Globus pallidus (tissue), 1 donor: ENCODE data around the gene PIM3.

Source experiments
- DNase-seq: peaks from one replicate; pipeline ENCODE4 v3.0.0-alpha.2; 2015; ENCODE audit warnings: low spot score

Gene PIM3

DNA sequence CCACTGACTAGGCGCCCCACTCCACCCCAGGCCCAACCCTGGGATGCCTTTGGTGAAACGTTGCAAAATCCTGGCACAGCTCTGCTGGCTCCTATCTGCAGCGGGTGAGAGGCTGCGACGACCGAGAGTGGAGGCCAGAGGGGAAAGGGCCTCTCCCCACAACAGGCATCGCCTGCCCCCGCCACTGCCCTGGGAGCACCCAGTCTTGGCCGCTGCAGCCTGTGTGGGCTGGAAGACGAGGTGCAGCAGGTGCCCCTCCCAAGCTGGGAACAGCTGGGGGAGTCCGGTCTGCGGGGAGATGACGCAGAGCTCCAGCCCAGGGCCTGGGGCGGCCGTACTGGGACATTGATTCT is 4.2 kb upstream of the PIM3 start:
- DNase-seq = no peak

GRCh38 chr22:49956914-49957825 is 3.4 kb upstream of the PIM3 start:
- no peak for DNase-seq

DNA sequence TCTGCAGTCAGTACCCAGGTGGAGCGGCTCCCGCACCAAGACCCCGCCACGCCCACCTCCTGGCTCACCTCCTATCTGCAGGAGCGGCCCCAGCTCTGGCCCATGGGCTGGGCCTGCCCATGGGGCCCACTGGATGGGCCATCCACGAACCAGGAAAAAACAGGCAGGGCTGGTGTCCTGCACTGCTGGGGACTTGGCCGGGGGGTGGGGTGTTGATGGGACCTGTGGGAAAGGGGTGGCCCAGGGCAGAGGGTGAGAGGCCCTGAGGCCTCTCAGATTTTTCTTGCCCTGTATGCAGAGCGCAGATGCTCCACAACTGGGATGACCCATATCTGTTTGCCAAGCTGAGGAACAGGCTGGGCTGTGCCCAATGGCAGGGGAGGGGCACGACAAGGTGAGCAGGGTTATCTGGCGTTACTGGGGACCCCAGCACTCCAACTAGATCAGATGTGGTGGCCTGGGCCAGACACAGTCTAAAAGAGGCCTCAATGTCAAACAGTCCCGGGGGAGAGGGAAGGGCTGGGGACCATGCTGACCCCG is 2.7 kb upstream of the PIM3 start:
- no peak for DNase-seq

GRCh38 chr22:49958366-49958921 is 2.1 kb upstream of the PIM3 start:
- DNase-seq = no peak

DNA sequence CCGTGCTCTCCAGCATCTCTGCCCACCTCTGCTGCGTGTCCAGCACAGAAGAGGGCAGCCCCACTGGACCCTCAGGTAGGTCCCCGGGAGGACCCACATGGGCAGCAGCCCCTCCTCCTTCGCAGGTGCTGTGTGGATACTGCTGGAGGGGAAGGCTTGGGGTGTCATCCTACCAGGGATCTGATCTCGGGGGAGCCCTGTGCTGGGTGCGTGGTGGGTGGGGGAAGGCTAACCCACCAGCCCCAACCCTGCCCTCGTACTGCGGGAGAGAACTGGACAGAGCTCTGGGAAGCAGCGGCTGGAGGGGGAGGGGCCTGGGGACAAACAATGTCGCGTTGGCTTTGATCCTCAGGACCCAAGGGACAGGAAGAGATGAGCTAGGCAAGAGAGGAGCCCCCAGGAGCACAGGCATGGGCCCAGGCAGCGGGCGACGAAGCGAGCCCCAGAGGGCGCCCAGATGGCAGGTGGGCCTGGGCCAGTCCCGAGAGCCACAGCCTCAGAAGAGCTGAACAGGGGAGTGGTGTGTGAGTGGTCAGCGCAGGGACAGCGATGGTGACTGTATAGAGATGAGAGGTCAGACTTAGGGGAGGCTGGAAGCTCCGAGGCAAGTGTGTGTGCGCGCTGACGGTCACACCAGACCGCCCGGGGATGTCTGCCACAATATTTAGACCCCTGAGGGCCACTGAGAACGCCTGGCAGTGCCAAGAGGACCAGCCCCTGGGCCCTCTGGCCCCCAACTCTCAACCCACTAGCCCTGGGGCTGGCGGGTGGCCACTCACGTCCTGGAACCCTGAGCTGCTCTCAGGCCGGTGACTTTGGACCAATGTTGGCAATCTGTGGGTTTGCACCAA is 1.4 kb upstream of the PIM3 start:
- no peak for DNase-seq

DNA sequence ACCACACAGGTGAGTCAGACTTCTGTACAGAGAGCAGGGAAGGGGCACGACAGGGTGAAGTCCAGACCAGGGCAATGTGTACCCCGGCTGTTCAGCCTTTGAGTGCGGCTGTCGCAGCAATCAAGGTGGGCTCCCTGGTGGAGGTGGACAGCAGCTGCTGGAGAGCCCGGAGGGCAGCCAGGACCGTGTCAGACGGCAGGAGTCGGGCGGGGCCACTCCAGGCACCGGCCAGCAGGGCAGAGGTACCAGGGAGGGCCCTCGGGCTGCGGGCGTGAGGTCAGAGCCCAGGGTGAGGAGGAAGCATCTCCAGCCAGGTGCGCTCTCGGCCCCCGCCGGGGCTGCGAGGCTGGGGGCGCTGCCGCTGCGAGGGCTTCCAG is 802 bp upstream of the PIM3 start:
- DNase-seq = peak; percentile 38

- DNase-seq = no peak
Measured at GRCh38 chr22:49961005-49961600, 531 bp downstream of the PIM3 start.

DNA sequence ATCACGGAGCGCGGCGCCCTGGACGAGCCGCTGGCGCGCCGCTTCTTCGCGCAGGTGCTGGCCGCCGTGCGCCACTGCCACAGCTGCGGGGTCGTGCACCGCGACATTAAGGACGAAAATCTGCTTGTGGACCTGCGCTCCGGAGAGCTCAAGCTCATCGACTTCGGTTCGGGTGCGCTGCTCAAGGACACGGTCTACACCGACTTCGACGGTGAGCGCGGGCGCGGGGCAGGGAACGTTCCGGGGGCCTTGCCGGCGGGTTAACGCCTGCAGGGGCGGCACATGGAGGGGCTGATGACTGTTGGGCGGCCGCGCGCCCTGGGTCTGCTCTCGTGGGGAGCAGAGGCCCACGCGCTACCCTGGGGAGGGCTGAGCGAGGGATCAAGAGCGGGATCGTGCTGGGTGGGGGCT is 1.0 kb downstream of the PIM3 start:
- DNase-seq = no peak

DNA sequence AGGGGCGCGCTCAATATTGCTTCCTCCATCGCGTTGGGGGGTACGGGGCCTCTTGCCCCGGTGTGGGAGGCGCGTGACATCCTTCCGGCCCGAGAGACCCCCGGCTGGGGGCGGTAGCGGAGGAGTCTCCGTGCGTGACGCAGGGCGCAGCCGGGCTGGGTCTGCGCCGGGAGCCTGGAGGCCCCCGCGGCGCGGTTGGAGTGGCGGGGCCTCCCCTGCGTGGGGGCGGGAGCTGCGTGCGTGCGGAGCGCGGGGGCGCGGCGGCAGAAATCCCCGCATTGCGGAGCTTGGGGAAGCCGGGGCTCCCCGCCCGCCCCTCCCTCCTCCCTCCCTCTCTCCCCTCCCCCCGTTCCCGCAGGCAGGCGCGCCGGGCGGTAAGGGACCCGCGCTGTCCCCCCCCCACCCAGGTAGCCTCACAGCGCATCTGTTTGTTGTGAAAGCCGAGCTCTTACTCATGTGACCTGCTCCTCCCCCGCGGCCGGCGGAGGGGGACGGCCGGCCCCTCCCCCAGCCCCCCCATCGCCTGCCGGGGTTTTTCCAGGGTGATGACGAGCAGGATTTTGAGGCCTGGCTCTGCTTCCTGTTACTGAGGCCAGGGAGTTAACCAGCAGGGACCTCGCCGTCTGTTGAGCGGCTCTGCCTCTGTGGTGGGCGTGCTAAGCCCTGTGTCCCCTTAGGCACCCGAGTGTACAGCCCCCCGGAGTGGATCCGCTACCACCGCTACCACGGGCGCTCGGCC is 1.6 kb downstream of the PIM3 start:
- peak; percentile 79 for DNase-seq

GRCh38 chr22:49962751-49963646 is 2.4 kb downstream of the PIM3 start:
- DNase-seq = no peak

DNA sequence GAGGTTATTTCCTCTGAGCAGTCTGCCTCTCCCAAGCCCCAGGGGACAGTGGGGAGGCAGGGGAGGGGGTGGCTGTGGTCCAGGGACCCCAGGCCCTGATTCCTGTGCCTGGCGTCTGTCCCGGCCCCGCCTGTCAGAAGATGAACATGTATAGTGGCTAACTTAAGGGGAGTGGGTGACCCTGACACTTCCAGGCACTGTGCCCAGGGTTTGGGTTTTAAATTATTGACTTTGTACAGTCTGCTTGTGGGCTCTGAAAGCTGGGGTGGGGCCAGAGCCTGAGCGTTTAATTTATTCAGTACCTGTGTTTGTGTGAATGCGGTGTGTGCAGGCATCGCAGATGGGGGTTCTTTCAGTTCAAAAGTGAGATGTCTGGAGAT is 3.1 kb downstream of the PIM3 start:
- DNase-seq = no peak

DNA sequence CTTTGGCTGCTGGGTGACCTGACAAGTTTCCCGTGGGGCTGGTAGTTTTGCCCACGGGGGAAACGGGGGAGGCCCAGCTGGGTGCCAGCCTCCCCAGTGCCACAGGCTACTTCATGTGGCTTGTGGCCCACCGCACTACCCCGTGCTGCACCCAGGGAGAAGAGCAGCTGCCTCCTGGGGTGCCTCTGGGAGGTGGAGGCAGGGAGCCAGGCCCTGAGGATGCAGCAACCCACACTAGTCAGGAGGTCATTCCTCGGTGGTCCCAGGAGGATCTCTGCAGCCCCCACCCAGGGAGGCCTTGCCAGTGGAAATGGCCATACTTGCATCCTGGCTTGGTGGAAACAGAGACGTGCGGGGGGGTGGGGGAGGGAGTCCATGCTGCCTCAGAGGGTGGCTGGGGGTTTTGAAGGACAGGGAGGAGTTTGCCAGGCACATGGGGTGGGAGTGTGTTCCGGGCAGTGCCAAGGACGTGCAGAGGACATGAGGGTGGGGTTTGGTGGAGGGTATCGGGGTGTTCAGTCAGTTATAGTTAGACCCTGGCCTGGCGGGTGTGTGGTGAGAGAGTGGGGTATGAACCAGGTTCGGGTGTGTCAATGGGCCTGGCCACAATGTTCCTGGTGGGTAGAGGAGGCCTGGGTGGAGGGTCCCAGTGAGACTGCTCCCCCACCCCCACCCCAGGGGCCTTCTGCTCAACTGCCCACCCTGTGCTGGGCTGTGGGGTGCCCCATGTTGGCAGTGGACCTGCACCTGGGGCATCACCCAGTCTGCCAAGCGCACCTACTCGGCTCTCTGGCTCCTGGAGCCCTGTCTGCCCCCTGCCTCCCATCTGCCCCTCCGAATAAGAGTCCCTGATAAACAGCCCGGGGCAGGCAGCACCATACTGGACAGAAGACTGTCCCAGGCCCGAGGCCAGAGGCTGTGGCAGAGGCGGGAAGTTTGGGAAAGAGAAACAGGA is 3.8 kb downstream of the PIM3 start:
- DNase-seq = no peak

GRCh38 chr22:49965091-49966040 is 4.8 kb downstream of the PIM3 start:
- DNase-seq = no peak

- DNase-seq = no peak
Measured at GRCh38 chr22:49966041-49966773, 5.6 kb downstream of the PIM3 start.

DNA sequence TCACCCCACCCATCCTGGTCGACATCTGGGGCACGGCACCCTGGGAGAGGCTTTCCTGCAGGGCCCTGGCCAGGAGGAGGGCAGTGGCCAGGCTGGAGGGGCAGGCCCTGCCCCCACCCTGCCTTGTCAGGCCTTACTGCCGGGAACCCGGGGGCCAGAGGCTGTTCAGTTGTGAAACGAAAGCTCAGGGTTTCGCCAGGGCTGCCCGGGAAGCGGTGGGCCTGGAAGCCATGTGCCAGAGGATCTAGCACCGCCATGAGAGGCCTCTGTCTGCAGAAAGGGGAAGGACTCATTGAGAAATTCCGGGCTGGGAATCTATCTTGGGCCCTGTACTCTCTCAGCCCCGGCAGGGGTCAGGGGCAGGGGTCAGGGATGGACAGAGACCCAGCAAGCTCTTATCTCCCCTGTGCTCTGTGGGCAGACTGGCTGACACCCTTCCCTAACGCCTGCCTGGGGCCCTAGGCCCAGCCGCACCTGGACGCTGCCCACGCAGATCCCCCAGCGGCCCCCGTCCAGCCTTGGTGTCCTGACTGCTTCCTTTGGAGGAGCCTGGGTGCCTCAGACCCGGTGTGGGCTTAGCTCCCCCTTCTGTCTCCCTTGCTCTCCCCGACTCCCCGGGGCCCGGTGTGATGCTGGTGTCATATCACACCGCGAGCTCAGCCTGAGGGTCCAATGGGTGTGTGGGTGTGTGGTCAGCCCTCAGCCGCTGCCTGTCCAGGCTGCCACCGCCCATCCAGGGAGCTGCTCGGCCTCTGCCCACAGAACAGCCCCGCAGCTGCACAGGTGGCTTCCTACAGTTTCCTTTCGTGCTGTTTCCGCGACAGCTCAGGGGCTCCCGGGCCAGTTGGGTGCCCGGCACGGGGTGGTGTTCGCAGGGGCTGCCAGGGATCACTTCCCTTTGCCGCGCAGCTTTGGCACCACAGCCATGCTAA is 6.5 kb downstream of the PIM3 start:
- DNase-seq = no peak

- DNase-seq = peak; percentile 69
Measured at GRCh38 chr22:49967706-49968208, 7.2 kb downstream of the PIM3 start.
